Lower leg skin (tissue), 3 donors: ENCODE results near the gene ETFDH.

ENCODE experiments used
- CTCF ChIP-seq, 3 donors: fragments of 450-650 bp; IDR thresholded peaks; one replicate each; pipeline ENCODE4 v1.5.1; 2016; ENCODE audit warnings: antibody characterized with exemption in 3 of 3, mild to moderate bottlenecking in 3 of 3, moderate library complexity in 2 of 3
- POLR2A ChIP-seq, 2 donors: fragments of 450-650 bp; IDR thresholded peaks; one replicate each; pipeline ENCODE4 v1.6.1; 2016 to 2017; ENCODE audit warnings: antibody characterized with exemption in 2 of 2, mild to moderate bottlenecking in 1 of 2, moderate library complexity in 1 of 2

GRCh38 chr4:158676076-158676475 is 4.0 kb downstream of the ETFDH start:
- TF ChIP-seq POLR2A (IDR thresholded peaks at IDR 0.05): no peak
- no peak for TF ChIP-seq CTCF (IDR thresholded peaks at IDR 0.05)
